ENCODE data around the gene KCNQ1. TPM values are rescaled to one million over a fixed set of nuclear protein-coding genes. Genes with fewer than 3 reads are reported as not detected.

KCNQ1 gene
- total and polyA plus RNA-seq, 2 experiments from 2014 or later: 0.45 to 0.87 TPM

GRCh38 chr11:2541881-2542361 is 97.1 kb downstream of the KCNQ1 start:
- H3K27me3 ChIP-seq (ENCODE audit: insufficient read depth): peaks cover 59% of the 10 kb centered on the region
- TF ChIP-seq EZH2 (IDR thresholded peaks at IDR 0.05; ENCODE audit: low read depth, unreplicated experiment) (no peak), ETS1 (IDR thresholded peaks at IDR 0.05) (no peak)
- no peaks in the 10 kb centered on the region for H4K20me1 ChIP-seq (replicated peaks; ENCODE audit: insufficient read depth)
- Mint-ChIP-seq H3K4me3 (no peak overlapping the region), H3K4me1 (no peaks in the 10 kb centered on the region), H3K27ac (no peak overlapping the region), H3K27me3 (ENCODE audit: insufficient read depth, low read depth, poor library complexity) (peaks cover 38% of the 10 kb centered on the region), H3K36me3 (ENCODE audit: low read depth) (no peaks in the 10 kb centered on the region), H3K9me3 (no peaks in the 10 kb centered on the region)
- no peaks in the 10 kb centered on the region for H3K79me2 ChIP-seq (replicated peaks; ENCODE audit: insufficient read depth)
- H3F3A ChIP-seq (replicated peaks; ENCODE audit: low read depth): no peaks in the 10 kb centered on the region
- no peak overlapping the region for H3K27ac ChIP-seq (ENCODE audit: low read depth)
- ATAC-seq (no peak), DNase-seq (ENCODE audit: low spot score) (no peak)
- H3K4me1 ChIP-seq (ENCODE audit: insufficient read depth): no peaks in the 10 kb centered on the region
- no peak overlapping the region for H2AFZ ChIP-seq
- H3K4me3 ChIP-seq: no peak overlapping the region
- no peaks in the 10 kb centered on the region for H3K36me3 ChIP-seq (ENCODE audit: insufficient read depth)
- H3K4me2 ChIP-seq: no peak overlapping the region
- no peaks in the 10 kb centered on the region for H3K9me2 ChIP-seq (ENCODE audit: insufficient read depth)

- no peaks in the 10 kb centered on the region for H3F3A ChIP-seq (replicated peaks; ENCODE audit: low read depth)
- Mint-ChIP-seq H3K4me1 (no peaks in the 10 kb centered on the region), H3K4me3 (no peak overlapping the region), H3K9me3 (no peaks in the 10 kb centered on the region), H3K36me3 (ENCODE audit: low read depth) (no peaks in the 10 kb centered on the region), H3K27me3 (ENCODE audit: insufficient read depth, low read depth, poor library complexity) (peaks cover 37% of the 10 kb centered on the region), H3K27ac (no peak overlapping the region)
- no peaks in the 10 kb centered on the region for H4K20me1 ChIP-seq (replicated peaks; ENCODE audit: insufficient read depth)
- no peak overlapping the region for H3K27ac ChIP-seq (ENCODE audit: low read depth)
- DNase-seq (ENCODE audit: low spot score) (no peak), ATAC-seq (no peak)
- no peaks in the 10 kb centered on the region for H3K79me2 ChIP-seq (replicated peaks; ENCODE audit: insufficient read depth)
- H2AFZ ChIP-seq: no peak overlapping the region
- no peaks in the 10 kb centered on the region for H3K9me2 ChIP-seq (ENCODE audit: insufficient read depth)
- H3K36me3 ChIP-seq (ENCODE audit: insufficient read depth): no peaks in the 10 kb centered on the region
- H3K4me1 ChIP-seq (ENCODE audit: insufficient read depth): no peaks in the 10 kb centered on the region
- peaks cover 64% of the 10 kb centered on the region for H3K27me3 ChIP-seq (ENCODE audit: insufficient read depth)
- H3K4me3 ChIP-seq: no peak overlapping the region
- no peak overlapping the region for H3K4me2 ChIP-seq
- no peak for TF ChIP-seq ZNF462 (CRISPR knock-in tag; IDR thresholded peaks at IDR 0.05)
- TF ChIP-seq EZH2phosphoT487 (IDR thresholded peaks at IDR 0.05; ENCODE audit: unreplicated experiment): no peak
- no peak for TF ChIP-seq CREB1 (CRISPR knock-in tag; IDR thresholded peaks at IDR 0.05; ENCODE audit: low read depth)
- no peak for TF ChIP-seq JUNB (IDR thresholded peaks at IDR 0.05; ENCODE audit: unreplicated experiment)
- TF ChIP-seq ZNF114 (CRISPR knock-in tag; IDR thresholded peaks at IDR 0.05): no peak
- no peak for TF ChIP-seq POLR2AphosphoS5 (IDR thresholded peaks at IDR 0.05; ENCODE audit: low read depth)
- no peak for TF ChIP-seq ZNF331 (CRISPR knock-in tag; IDR thresholded peaks at IDR 0.05; ENCODE audit: low read depth)
- no peak for TF ChIP-seq EZH2 (IDR thresholded peaks at IDR 0.05; ENCODE audit: low read depth, unreplicated experiment)
- TF ChIP-seq, protein P1, sequence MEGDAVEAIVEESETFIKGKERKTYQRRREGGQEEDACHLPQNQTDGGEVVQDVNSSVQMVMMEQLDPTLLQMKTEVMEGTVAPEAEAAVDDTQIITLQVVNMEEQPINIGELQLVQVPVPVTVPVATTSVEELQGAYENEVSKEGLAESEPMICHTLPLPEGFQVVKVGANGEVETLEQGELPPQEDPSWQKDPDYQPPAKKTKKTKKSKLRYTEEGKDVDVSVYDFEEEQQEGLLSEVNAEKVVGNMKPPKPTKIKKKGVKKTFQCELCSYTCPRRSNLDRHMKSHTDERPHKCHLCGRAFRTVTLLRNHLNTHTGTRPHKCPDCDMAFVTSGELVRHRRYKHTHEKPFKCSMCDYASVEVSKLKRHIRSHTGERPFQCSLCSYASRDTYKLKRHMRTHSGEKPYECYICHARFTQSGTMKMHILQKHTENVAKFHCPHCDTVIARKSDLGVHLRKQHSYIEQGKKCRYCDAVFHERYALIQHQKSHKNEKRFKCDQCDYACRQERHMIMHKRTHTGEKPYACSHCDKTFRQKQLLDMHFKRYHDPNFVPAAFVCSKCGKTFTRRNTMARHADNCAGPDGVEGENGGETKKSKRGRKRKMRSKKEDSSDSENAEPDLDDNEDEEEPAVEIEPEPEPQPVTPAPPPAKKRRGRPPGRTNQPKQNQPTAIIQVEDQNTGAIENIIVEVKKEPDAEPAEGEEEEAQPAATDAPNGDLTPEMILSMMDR (conservative IDR thresholded peaks at IDR 0.05; ENCODE audit: low read depth in 2 of 2): no peak
- no peak for TF ChIP-seq NANOG (IDR thresholded peaks at IDR 0.05; ENCODE audit: borderline replicate concordance)
Measured at GRCh38 chr11:2542406-2542805, 97.6 kb downstream of the KCNQ1 start.

All from GM23338 (cell line).